Tongue (tissue), 2 donors: ENCODE data around the gene MYO1B. TPM values are rescaled to one million over a fixed set of nuclear protein-coding genes. Genes with fewer than 3 reads are reported as not detected.

ENCODE experiments used
- DNase-seq: peaks from one replicate; pipeline ENCODE4 v3.0.0-alpha.2; 2015
- total RNA-seq: library from RNA; depleted of rRNA; stranded (reverse); fragments of >200 nt; gene quantifications from one replicate; pipeline ENCODE4 v1.2.3, GENCODE V29; 2014

The MYO1B gene
- total RNA-seq, 1 donor from 2014 or later = 138 TPM

DNA sequence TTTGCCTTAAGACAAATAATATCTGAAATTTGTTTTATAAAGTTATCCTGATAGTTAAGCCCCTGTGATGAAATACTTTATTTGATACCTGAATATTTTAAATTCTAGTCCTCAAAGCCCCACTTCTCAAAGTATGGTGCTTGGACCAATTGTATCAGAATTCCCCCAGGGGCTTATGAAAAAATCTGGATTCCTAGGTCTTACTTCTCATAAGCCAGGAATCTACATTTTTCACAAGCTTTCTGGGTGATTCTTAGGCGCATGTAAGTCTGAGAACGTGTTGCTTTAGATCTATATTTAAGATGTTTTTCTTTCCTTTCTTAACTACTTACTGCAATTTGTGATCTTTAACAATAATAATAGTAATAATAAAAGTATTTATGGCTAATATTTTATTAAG is 53.1 kb downstream of the MYO1B start:
- no peak for DNase-seq

DNA sequence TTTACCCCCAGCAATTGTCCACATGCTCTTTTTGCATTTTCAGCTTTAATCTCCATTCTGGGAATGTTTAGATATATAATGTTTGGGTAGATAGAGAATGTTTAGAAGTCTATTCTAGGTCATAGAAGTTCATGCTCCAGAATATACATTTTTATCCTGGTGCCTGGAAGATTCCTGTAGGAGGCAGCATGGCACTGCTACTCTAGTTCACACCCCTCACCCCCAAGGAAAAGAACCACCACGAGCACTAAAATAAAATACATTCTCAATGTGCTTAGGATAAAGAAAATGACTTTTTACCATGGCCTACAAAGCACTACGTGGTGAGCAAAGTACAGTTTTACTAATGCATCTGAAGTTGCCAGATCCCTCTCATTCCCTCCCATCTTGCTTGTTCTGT is 53.8 kb downstream of the MYO1B start:
- DNase-seq = no peak

DNA sequence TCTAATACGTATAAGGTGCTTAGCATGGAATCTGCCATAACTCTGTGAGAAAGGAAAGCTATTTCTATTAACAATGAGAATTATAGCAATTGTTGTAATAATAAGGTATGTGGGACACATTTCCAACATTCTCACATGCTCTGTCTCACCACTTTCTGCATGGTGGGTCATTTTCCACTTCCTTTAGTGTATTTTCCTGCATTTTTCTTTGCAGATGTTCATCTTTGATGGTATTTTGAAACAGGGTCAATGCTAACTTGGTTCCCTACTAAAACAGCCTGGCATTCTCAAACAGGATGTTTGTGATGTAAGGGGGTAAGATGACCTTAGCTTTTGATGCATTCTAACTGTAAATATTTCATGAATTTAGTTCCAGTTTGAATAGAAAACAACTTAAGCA is 54.7 kb downstream of the MYO1B start:
- DNase-seq = no peak

DNA sequence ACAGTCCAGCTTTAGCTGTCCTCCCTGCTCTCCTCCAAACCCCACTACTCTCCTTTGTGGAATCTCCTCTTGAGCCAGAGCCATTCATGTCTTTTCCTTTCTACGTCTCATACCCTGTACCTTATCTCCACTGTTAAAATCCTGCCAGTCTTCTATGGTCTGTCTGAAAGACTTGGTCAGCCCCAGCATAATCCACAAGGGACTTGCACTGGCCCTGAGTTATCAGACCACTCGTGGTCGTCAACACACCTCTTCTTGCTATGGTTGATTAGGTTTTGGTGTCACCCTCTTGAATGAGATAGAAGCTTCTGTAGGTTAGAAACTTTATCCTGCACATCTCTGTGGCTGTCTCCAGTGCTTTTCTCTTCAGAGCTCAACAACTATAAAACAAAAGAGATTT is 56.8 kb downstream of the MYO1B start:
- DNase-seq = no peak

DNA sequence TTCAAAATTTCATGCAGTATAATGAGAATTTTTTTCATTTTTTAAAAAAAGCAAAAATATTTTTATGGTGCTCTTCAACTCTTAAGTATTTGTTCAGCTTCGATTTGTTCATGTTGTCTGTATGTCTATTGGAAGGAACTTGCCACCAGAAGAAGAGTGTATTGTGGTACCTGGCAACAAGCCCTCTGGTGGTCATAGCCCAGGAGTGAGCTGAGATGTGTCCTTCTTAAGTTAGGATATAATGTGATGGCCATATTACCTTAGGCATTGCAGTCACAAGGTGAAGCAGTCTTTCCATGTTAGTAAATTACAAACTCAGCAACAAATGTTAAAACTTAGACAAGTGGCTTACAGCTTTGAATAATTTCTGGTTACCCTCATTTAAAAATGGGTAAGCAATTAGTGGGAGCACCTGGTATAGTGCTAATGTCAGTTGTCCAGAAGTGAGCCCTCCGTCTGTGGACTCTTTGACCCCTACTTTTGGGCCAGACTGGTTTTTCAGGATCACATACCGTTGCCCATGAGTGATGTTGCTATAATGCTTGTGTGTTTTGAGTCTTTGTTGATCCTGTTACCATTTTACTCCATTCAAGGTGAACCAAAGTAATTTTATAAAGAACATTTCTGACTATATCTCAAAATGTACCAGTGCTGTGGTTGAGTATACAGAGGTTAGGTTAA is 57.4 kb downstream of the MYO1B start:
- no peak for DNase-seq

DNA sequence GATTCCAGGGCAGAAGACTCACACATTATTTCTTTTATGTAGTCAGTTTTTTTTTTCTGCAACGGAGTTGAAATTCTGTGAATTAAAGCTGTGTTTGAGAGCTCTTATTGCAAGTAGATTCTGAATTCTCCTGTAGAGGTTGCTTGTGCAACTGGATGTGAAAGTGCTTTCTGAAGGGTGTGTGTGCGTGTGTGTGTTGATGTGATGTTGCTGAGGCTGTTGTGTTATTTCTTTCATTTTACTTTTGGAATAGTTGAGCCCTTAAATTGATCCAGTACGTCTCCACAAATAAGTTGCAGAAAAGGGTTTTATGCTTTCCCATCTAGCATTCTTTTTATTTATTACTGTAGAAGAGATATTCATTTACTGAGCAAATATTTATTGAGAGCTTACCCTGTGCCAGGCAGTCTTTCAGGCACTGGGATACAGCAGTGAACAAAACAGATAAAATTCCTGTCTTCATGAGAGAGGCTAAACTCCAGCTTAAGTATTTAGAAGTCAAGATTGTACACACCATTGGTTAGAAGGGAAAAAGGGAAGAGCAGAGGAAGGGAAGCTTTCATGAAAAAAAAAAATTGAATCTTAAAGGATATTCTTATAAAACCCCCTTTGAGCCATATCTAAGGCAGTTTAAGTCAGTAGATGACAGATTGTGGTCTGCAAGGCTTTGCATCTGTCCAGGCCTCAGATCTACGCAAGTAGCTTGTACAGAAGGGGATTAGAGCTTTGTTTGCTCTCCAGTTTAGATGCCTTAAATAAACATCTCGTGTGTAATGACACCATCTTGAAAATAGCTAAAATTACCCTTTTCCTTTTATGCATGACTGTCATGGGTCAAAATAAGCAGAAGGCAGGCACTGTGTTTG is 58.2 kb downstream of the MYO1B start:
- DNase-seq = peak; percentile 62

DNA sequence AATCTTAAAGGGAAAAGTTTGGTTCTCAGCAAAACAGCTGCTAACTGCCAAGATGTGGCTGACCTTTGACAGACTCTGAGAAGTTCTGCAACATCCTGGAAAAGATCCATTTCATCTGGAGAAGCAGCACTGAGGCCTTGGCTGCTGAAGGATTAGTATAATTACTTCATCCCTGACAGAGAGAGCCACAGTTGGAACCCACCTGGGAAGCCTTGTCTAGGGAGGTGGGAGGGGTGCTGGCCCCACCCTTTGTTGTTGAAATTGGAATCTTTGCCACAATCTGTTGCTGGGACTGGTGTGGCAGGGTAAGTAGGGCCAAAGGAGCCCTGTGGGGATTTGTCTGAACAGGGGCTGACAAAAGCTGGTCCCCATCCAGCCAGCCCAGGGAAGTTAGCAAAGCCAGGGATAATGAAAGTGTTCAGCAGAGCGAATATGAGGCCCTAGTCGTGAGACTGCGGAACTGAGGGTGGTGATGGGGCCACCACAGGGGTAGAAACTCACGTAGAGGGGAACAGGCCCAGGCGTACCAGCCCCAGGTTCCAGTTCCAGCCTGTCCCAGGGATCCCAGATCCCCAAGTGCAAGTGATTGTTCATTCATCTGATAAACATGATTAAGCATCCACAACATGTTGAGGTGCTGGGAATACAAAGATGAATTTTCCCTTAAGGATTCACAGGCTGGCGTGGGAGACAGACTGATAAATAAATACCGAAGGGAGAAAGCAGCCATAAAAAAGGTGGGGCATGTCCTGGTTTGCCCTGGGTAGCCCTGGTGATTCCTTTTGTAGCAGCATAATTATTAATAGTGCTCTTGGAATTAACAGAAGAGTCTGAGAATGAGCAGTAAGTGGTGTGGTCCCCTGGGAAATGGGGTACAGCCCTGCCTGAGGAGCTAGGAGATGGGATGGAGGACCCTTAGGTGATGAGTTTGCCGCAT is 60.0 kb downstream of the MYO1B start:
- peak; percentile 90 for DNase-seq

DNA sequence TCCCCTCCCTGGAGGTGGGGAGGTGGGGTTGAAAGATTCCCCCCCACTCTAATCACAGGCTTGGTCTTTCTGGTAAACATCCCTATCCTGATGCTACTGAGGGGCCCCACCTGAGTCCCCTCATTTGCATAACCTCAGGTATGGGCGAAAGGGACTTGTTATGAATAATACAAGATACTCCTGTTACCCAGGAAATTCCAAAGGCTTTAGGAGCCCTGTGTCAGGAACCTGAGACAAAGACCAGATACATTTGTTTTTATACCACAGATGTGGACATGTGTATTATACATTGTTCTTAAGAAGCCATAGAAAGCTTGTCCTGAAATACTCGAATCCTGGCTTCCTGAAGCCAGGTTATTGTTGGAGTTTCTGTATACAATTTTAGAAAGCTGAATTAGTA is 62.8 kb downstream of the MYO1B start:
- DNase-seq = peak; percentile 23

DNA sequence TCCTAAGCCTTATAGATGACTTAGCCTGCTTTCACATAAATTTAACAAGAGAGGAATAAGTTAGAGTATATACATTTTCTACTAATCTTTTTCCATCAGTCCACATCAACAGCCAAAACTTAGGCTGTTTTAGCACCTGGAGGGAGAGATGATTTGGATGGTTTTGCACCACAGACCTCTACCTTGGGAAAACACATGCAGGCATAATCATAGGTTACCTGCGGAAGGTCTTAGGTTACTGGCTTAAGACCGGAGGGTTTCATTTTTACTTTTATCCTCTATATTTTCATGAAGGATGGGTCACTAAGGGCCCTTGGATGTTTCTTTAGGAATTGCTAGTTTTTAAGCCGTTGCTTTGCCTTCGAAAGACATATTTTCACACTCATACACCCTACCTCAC is 66.0 kb downstream of the MYO1B start:
- DNase-seq = no peak

DNA sequence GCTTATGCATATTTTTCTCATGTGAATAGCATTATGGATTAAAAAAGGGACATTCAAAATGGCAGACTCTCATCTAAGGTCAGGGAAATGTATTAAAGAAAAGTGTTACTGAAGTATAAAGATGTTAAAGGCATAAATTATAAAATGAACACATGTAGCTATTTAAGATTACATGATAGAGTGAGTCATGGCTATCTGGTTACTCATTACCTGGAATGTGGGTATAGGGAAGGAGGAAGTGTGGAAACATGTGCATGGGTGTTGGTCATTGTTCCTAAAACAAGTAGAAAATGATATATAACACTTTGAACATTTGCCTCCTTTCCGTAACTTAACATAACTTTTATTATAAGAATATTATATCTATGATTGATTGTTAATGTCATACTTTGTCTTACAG is 66.4 kb downstream of the MYO1B start:
- no peak for DNase-seq

DNA sequence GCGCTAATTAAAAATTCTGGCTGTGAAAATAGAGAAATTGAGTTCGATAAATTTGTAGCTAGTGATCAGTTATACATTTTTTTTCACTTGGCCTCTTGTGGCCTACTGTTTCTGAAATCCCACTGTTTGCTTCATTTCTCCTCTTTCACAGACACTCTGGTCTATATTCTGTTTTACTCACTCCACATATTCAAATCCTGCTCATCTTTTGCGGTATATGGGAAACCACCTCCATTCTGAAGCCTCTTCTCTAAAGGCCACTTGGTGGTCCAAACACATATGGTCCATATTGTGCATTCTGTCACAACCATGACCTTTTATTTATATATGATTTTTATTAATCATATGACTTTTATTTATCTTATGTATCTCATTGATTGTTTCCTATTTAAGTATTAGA is 67.0 kb downstream of the MYO1B start:
- no peak for DNase-seq

GRCh38 chr2:191312662-191313061 is 67.5 kb downstream of the MYO1B start:
- no peak for DNase-seq

DNA sequence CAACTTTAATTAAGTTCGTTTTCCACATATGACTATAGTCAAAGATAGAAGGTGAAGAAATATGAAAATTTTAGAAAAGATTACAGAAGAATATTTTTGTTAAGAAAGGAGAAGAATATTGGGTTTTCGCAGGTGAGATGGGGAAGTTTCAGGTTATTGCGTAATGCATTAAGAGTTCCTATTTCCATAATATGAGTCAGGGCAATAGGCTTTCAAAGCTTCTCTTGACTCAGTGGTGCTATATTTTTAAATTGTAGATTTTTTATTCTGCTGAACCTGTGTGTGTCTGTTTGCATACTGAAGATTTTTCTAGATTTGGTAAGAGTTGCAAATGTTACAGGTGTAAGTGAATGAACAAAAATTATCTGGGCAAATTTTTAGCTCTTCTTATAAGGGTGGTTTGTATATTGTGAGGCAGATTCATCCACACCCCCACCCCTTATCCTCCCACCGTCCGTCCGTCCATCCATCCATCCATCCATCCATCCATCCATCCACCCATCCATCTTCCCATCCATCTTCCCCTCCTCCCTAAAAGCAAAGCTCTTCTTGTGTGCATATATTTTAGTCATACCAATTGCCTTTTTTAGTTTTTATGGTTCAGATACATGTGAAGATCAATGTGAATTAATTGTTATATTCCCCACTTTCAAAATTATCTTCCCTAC is 69.6 kb downstream of the MYO1B start:
- no peak for DNase-seq

DNA sequence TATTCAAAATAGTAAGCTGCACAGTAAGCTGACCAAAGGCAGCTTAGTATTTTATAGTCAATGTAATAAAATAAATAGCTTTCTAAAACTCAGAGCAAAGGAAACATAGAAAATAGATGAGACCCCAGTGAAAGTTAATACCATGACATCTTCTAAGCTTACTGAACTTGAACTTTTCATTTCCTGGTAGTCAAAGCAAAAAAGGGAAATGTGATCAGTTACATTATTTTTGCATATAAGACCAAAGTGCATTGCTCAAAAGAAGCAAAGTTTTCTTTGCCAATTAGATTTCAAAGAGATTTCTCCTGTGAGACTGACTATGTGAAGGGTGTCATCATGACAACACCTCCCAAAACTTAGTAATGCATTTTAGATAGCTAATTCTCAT is 70.2 kb downstream of the MYO1B start:
- no peak for DNase-seq

- DNase-seq = no peak
Measured at GRCh38 chr2:191316246-191316994, 71.2 kb downstream of the MYO1B start.

DNA sequence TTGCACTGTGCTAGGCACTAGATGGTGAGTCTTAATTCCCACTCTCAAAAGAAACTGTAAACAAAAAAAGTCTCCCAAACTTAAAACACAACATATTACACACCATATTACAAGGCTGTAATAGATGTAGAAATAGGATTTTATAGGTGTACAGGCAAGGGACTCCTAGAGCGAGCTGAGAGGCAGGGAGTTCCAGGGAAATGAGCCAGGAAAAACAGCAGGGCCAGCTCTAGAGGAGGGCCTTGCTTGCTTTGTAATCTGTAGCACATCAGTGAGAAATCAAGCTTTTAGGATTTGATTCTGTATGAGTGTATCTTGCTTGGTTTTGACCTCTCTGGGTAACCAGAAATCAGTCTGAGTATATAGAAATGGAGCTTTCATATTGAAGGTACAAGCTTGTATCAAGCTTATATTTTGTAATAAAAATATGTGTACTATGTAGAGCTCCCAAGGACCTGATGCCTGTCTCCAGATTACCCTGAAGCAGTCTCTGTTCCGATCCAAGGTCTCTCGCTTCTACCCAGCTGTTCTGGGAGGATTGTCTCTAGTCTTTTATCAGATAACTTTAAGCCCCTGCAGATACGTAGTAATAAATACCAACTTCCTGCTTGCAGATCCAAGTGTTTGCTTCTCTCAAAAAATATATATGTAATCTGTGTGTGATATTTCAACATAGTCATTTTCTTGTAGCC is 73.0 kb downstream of the MYO1B start:
- DNase-seq = peak; percentile 68

DNA sequence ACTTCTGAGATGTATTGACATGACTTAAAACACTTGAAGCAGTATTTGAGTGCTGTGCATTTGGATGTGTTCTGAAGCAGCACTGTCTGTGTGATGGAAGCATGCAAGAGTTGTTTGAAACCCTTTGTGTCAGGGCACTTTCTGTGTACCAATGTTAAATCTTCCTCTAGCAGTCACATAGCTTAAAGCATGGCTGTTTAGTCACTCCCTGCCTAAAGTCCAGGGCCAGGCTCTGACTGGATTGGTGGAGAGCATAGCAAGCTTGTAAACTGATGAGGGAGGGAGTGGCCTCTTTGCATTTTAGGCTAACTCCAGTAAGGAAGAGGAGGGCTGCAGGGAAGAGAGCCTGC is 73.5 kb downstream of the MYO1B start:
- DNase-seq = peak; percentile 76

GRCh38 chr2:191319186-191319585 is 74.0 kb downstream of the MYO1B start:
- no peak for DNase-seq

DNA sequence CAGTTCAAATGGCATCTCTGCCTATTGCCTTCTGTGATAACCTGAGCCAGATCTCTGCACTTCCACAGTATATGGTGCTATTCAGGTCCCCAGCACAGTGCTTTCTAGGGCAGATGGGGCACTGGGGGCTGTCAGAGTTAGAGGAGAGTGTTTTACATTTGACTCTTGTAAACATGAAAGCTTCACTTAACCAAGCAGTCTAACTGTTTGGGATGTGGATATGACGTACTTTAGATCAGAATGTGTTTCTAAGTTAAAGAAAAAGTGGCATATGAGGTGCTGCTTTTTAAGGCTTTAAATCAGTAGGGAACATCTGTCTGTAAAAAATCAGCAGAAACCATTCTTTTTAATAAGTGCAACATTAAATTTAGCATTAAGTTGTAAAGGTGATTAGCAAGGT is 75.7 kb downstream of the MYO1B start:
- no peak for DNase-seq

DNA sequence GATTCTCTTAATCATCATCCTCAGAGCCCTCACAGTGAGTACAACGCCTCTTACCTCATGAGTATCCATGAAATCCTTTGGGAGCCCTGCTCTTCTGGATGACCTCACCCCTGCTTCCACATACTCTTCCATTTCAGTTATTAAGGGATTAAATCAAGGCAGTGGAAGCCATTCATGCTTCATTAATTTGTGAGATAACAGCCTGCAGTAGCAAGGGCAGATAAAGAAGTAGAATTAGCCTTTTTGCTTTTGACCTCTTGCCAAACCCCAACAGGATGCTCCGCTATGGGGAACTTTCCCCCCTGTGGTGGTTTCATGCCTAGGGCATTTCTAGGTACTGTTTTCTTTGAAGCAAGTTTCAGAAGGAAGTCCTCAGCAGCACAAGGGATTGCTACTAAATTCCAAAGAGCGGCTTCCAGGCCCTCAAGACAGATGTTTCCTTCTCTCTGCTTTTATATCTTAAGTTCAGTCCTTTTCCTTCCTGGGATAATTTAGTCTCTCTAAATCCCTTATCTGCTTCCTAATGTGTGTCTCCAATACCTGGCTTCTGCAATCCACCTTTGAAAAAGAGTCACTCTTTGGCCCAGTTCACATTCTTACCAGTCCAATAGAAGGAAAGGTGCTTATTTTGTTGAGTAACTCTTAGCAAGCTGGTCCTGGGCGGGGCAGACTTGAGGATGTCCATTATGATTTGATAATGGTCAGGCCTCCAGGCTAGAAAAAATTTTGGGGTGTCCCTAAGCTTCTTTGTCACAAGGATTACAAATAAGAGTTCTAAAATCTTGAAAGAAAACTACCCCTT is 76.9 kb downstream of the MYO1B start:
- peak; percentile 12 for DNase-seq
